GM20431 (cell line): Measurements from ENCODE around the gene CATSPER2.
"Not testable (repeated sequence)": the region's sequence is repeated elsewhere in the genome, so short reads cannot be mapped to it uniquely, and the experiment has no call there.

Experiments
- in situ Hi-C: fragments of 300-500 bp; cut with MseI, MboI; formaldehyde crosslinking; loops from one replicate; pipeline ENCODE4 v1.15.0; 2020; ENCODE audit warnings: low sequenced_read_pairs; ENCODE audit not compliant: unreplicated experiment

Gene CATSPER2

DNA sequence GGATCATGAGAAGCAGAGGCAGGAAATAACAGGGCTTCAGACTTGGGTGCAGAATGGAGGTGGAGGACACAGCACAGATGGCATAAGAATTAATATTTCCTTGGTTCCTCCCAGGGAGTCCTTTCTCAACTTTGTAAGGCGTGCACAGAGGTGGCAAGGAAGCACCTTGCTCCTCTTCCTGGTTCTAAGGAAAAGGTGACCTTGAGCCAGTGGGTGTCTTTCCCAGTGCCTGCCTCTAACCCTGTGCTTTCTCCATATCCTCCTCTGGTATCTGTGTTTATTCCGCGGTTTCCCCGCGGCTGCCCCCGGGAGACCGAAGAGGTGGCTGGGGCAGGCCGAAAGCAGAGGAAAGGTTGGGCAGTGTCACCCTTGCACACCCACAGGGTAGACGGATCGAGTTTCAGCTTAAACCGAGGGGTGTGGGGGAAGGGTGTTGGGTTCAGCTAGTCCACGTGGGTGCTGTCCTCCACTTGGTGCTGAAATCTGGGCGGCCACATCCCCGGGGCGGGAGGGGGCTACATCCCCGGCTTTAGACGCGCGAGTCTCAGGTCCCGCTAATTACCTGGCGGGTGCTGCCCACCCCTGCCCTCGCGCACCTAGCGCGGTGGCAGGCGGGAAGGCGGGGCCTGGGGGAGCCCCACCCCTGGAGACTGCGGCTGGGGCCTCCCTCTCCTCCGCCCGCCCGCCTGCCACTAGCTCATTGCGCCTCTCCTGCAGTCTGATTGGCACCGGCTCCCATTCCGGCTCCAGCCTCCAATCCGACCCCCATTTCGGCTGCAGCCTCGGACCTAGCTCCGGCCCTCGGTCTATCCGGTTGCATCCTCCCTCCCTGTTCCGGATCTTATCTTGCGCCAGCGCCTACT lies 55.1 kb downstream of the CATSPER2 start, which contains the start of gene CKMT1B:
Gene CKMT1B, plus strand, starts transcription at position 700 of the 863 bp plus-strand sequence. CDS start 192 bp downstream, outside the sequence.
- in situ Hi-C loops = not testable (repeated sequence)

DNA sequence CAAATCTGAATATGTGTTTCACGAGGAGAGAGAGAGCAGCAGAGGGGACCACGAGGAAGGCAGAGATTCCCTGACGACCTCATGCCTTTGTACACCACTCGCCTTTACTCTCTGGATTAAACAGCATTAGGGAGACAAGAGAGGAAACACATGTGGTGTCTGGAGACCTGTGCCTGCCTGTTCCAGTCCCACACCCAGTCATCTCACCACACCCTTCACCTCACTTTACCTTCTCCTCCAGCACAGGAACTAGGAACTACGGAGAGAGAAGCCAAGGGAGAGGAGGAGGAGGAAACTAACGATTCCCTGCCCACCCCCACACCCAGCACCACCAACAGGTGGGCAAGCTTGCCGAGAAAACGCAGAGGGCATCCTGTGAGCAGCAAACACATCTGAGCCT lies 55.8 kb downstream of the CATSPER2 start:
- in situ Hi-C loops = not testable (repeated sequence)

DNA sequence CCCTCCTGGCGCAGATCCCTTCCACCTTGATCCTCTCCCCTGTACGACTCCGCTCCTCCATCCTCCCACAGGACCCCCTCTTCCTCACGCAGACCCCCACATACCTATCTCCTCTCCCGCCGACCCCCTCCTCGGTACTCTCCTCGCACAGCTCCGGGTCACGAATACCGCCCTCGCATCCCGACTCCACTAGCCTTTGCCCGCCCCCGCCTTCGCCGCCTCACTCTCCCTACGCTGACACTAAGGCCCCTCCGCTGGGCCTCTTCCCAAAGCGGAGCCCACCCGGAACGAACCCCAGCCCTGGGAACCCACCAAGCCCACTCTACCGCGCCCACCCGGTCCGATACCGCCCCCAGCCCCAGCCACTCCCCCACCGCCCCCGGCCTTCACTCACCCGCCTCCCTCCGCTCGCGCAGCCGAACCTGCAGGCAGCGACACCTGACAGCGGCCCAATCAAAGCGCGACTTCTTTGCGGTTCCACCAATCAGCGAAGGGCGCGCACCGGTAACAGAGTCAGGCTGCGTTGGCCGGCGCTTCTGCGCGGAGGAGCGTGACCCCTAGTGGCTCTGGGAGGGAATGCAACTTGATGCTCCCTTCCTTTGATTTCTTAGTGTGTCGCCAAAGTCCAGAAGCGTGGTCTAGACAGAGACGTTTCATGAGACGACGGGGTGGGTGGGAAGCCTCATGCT lies 58.7 kb downstream of the CATSPER2 start, which contains the start of gene PPIP5K1:
Gene PPIP5K1, minus strand, starts transcription at position 431 of the 689 bp plus-strand sequence. CDS start 5,704 bp downstream, outside the sequence.
- in situ Hi-C loops = not testable (repeated sequence)
